GM19455 (cell line): ENCODE results near the gene MAPK8.
"Not testable (repeated sequence)": the region's sequence is repeated elsewhere in the genome, so short reads cannot be mapped to it uniquely, and the experiment has no call there.

ENCODE experiments used
- ATAC-seq: cut with Tn5 transposase; IDR thresholded peaks from one replicate; pipeline ENCODE4 v1.9.1; 2021; ENCODE audit not compliant: unreplicated experiment

Gene MAPK8

GRCh38 chr10:48333856-48334255, 27.4 kb downstream of the MAPK8 start:
- no peak for ATAC-seq

DNA sequence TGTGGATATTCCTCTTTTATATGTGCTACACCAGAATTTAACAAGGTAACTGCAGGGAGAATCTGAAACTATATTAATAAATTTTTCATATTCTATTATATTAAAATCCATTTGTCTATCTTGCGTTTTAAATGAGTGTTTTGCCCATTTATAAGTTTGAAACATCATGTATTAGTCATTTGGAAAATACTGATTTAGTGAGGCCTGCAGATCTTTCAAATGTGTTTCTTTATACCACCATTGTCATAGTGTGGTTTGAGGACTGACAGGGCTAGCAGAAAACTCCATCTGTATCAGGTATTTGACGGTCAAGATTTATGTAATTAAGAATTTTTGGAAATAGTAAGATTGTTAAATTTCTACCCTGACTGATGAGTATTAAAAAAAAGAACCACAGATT, 29.3 kb downstream of the MAPK8 start:
- ATAC-seq, result no peak

- peak; percentile 88 for ATAC-seq
These were observed 30.6 kb downstream of the MAPK8 start for GRCh38 chr10:48336978-48337599.

GRCh38 chr10:48340734-48341133, 34.3 kb downstream of the MAPK8 start:
- ATAC-seq, result no peak

- ATAC-seq, result no peak
These were observed 36.6 kb downstream of the MAPK8 start for GRCh38 chr10:48343106-48343505.

- no peak for ATAC-seq
These were observed 37.6 kb downstream of the MAPK8 start for GRCh38 chr10:48343921-48344598.

GRCh38 chr10:48346248-48346647, 39.8 kb downstream of the MAPK8 start:
- not testable (repeated sequence) for ATAC-seq

GRCh38 chr10:48347539-48347938, 41.1 kb downstream of the MAPK8 start:
- not testable (repeated sequence) for ATAC-seq

GRCh38 chr10:48347943-48348342, 41.5 kb downstream of the MAPK8 start:
- ATAC-seq, result not testable (repeated sequence)

DNA sequence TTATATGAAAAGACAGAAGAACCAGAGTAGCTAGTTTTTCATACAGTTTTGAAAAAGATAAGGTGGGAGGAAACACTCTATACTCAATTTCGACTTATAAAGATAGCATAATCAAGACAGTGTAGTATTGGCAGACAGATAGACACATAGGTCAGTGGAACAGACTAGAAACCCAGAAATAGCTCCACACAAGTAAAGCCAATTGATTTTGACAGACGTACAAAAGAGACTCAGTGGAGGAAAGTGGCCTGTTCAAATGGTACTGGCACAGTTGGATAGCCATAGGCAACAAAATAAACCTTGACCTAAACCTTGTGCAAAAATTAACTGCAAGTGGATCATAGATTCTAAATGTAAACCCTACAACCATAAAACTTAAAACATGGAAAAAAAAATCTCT, 46.8 kb downstream of the MAPK8 start:
- no peak for ATAC-seq

DNA sequence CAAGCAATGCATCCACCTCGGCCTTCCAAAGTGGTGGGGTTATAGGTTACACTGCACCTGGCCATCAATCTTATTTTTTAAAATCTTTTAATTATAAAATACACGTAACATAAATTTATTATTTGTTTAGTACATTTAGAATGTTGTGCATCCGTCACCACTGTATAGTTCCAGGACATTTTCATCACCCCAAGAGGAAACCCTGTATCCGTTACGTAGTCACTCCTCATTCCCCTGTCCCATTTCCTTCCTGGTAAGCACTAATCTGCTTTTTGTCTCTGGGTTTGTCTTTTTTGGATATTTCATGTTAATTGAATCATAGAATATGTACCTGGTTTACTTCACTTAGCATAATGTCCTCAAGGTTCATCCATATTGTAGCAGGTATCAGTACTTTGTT, 51.2 kb downstream of the MAPK8 start:
- no peak for ATAC-seq

DNA sequence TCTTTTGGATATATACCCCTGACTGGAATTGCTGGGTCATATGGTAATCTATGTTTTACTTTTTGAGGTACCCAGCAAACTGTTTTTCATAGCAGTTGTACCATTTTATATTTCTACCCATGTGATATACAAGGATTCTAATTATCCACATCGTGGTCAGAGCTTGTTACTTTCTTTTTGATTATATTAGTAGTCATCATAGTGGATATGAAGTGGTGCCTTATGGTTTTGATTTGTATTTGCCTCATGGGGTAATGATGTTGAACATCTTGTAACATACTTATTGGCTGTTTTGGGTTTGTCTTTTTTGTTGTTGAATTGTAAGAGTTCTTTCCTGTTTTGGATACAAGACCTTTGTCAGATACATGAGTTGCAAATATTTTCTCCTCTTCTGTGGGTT, 51.7 kb downstream of the MAPK8 start:
- ATAC-seq, result no peak

- ATAC-seq, result no peak
These were observed 52.4 kb downstream of the MAPK8 start for GRCh38 chr10:48358838-48359237.

DNA sequence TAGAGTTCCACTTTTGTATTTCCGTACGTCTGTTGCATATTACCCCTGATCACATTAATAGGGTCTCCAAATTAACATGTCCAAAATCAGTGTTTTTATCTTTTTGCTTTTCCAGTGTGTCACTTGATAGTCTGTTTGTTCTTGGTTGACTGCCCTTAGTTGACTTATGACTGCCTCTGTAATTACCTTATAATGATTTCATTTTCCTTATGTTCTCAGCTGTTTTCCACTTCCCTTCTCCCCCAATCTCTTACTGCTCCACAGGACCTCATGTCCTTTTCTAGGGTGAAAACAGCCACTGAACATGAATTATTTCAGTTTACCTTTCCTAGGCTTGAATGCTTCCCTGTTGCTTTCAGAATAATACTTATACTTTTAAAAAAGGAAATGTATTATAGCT, 54.7 kb downstream of the MAPK8 start:
- no peak for ATAC-seq

DNA sequence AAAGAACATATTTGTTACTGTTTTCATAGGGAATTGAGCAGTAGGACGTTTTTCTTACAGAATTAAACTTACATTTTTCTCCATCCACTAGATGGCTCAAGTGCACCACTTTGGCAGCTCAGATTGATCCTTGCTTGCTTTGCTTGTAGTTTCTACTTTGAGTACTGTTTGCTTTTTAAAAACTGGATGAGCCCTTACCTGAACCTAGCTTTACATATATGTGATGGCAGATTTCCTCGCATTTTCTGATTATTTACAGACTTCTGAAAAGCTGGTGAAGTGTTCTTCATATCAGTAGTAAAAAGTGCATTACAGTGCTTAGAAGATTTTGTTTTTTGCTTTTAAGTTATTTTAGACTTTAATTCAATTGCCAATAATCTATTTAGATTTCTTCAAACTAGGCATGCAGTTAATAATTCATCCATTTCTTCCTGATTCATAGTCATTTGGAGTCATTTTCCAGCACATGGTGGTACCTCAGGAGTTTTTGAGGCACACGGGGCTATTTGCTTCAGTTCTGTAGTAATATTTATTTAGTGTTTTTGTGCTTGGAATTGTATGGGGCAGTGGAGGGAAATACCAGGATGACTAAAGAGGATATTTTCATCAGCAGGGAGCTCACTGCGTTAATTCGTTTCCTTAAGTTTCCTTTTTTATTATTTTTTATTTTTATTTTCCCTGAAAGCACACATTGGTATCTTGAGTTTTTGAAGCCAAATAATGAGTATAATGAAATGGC, 57.3 kb downstream of the MAPK8 start:
- ATAC-seq, result no peak

- no peak for ATAC-seq
These were observed 58.4 kb downstream of the MAPK8 start for GRCh38 chr10:48364659-48365405.

GRCh38 chr10:48365668-48366067, 59.2 kb downstream of the MAPK8 start:
- no peak for ATAC-seq

GRCh38 chr10:48366261-48366660, 59.8 kb downstream of the MAPK8 start:
- no peak for ATAC-seq

- ATAC-seq, result no peak
These were observed 63.0 kb downstream of the MAPK8 start for GRCh38 chr10:48369501-48369900.

DNA sequence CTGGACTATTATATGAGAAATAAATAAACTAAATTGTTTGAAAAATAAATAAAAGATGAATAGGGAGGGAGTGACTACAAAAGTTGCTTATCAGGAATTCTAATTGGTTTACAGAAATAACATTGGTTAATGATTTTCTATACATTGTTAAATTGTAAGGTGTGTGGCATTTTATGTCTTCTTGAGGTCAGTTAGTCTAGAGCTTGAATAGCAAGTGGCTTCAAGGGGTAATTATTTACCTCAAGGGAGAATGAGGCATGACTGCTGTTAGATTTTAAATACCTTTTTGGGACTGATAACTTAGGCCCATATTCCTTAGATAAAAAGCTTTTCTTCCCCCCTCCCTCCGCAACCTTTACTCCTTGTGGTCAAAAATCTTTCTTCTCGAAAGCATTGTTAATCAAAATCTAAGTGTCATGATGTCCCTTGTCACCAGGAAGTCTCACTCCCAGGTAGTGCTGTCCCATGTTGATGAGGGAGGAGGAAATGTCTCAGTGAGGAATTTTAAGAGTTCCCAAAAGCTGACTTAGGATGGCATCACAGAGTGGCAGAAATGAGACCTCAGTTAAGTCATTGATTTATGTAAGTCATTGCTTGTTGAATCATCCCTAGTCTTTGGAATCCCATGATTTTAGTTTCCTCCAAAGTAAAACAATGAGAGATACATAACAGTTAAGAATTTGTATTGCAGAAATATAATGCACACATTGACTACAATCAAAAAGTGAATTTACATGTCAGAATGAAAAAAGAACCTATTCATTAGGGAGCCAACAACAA, 71.5 kb downstream of the MAPK8 start:
- ATAC-seq, result no peak

DNA sequence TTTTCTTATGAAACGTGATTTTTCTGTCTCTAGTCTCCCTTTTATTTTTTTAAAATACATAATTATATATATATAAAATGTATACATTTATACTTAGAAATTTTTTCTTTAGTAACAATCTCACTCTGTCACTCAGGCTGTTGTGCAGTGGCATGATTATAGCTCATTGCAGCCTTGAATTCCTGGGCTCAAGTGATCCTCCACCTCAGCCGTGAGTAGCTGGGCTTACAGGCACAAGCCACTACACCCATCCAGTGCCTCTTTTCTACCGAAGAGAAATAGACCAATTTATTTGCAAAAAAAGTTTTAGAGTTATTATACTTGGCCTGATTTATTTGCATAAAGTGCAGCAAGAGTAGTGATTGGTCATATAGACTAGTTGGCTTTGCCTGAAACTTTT, 72.2 kb downstream of the MAPK8 start:
- ATAC-seq, result no peak
